Mucosa of descending colon (tissue), 3 donors: ENCODE measurements around the gene MYBL2. TPM values are rescaled to one million over a fixed set of nuclear protein-coding genes. Genes with fewer than 3 reads are reported as not detected.

Experiments
- ATAC-seq: fragments of 200-7000 bp; cut with Tn5 transposase; one replicate; pipeline ENCODE4 v1.9.1; 2020; ENCODE audit warnings: mild to moderate bottlenecking, moderate library complexity
- DNase-seq, 3 donors: peaks; one replicate each; pipeline ENCODE4 v3.0.0-alpha.2; 2020
- H3K36me3 ChIP-seq: fragments of 200-600 bp; one replicate; pipeline ENCODE4 v1.8.0; 2021; ENCODE audit warnings: low read depth, mild to moderate bottlenecking
- H3K4me1 ChIP-seq: fragments of 200-600 bp; one replicate; pipeline ENCODE4 v1.8.0; 2021; ENCODE audit warnings: low read depth, mild to moderate bottlenecking
- H3K4me3 ChIP-seq: fragments of 200-600 bp; one replicate; pipeline ENCODE4 v1.8.0; 2021; ENCODE audit warnings: mild to moderate bottlenecking
- H3K9me3 ChIP-seq: fragments of 200-600 bp; one replicate; pipeline ENCODE4 v1.8.0; 2021; ENCODE audit warnings: mild to moderate bottlenecking
- CTCF ChIP-seq: fragments of 200-600 bp; IDR thresholded peaks from one replicate; pipeline ENCODE4 v1.8.0; 2022; ENCODE audit warnings: antibody characterized with exemption, mild to moderate bottlenecking
- intact Hi-C, 2 donors: fragments of 100-400 bp; cut with DNase I in 1 of 2; cut with micrococcal nuclease in 1 of 2; formaldehyde crosslinking; loops; one replicate each; pipeline versions ENCODE4 v1.11.0 to v1.11.1; 2022; cut with DNase I, micrococcal nuclease
- total RNA-seq, 3 donors: library from RNA; stranded (reverse); fragmentation: NEBNext Ultra II Directional in 2 of 3; extraction: Animal tissue kit (Norgen Biotek cat#: 25700) in 2 of 3; gene quantifications; one replicate each; pipeline versions ENCODE4 v1.2.1 to v1.2.4, GENCODE V29; 2021 to 2023
- donor health status: DM: no; HTN: no; CAD: no; lungs with moderate emphysema.
- donor health status: DM: no; HTN: no; CAD: no.
- donor health status: DM: no; HTN: yes; CAD: no.

Gene MYBL2
- total RNA-seq, 3 donors from 2014 or later: 1.9 to 19.5 (median 5.1) TPM

- intact Hi-C loops: no loop called here
- Histone ChIP-seq H3K4me3 (no peak overlapping the region), H3K4me1 (no peaks in the 10 kb centered on the region), H3K36me3 (no peaks in the 10 kb centered on the region), H3K9me3 (no peaks in the 10 kb centered on the region)
- no peak for TF ChIP-seq CTCF
- DNase-seq: no peak
- no peak for ATAC-seq
Observed at GRCh38 chr20:43731469-43731868, 64.6 kb downstream of the MYBL2 start.

GRCh38 chr20:43731927-43732326 is 65.0 kb downstream of the MYBL2 start:
- Histone ChIP-seq H3K36me3 (no peaks in the 10 kb centered on the region), H3K4me3 (no peak overlapping the region), H3K9me3 (no peaks in the 10 kb centered on the region), H3K4me1 (no peaks in the 10 kb centered on the region)
- TF ChIP-seq CTCF: no peak
- intact Hi-C loops: no loop called here
- DNase-seq (no peak), ATAC-seq (no peak)

GRCh38 chr20:43736588-43737158 is 69.8 kb downstream of the MYBL2 start:
- no peaks in the 10 kb centered on the region for H3K9me3 ChIP-seq
- no peaks in the 10 kb centered on the region for H3K36me3 ChIP-seq
- no peak overlapping the region for H3K4me3 ChIP-seq
- no peak for TF ChIP-seq CTCF
- H3K4me1 ChIP-seq: no peaks in the 10 kb centered on the region
- intact Hi-C loops: no loop called here
- DNase-seq: no peak
- ATAC-seq: peak; percentile 62

GRCh38 chr20:43737925-43738324 is 71.0 kb downstream of the MYBL2 start:
- intact Hi-C loops: no loop called here
- no peak for DNase-seq
- no peak overlapping the region for H3K4me3 ChIP-seq
- no peaks in the 10 kb centered on the region for H3K9me3 ChIP-seq
- no peaks in the 10 kb centered on the region for H3K36me3 ChIP-seq
- H3K4me1 ChIP-seq: no peaks in the 10 kb centered on the region
- ATAC-seq: no peak
- no peak for TF ChIP-seq CTCF

GRCh38 chr20:43739148-43739749 is 72.3 kb downstream of the MYBL2 start:
- Histone ChIP-seq H3K4me1 (no peaks in the 10 kb centered on the region), H3K36me3 (no peaks in the 10 kb centered on the region)
- ATAC-seq: no peak

More at GRCh38 chr20:43739148-43739749, 72.3 kb downstream of the MYBL2 start:
- Histone ChIP-seq H3K9me3 (no peaks in the 10 kb centered on the region), H3K4me3 (no peak overlapping the region)
- intact Hi-C loops: no loop called here
- DNase-seq: no peak
- TF ChIP-seq CTCF: no peak
